Measurements from ENCODE around the gene SLC38A9.

- TF ChIP-seq CHD2 (IDR thresholded peaks at IDR 0.05; ENCODE audit: low read length): no peak
- TF ChIP-seq TEAD4 (IDR thresholded peaks at IDR 0.05; ENCODE audit: low read depth, low read length): no peak
- TF ChIP-seq CTCF (IDR thresholded peaks at IDR 0.05; ENCODE audit: control extremely low read depth in 1 of 3, insufficient read depth in 1 of 3, low read depth in 1 of 3, low read length in 3 of 3): 0 out of 4 replicates have a peak, but pooled peaks of 1 of the 3 experiments have one; percentile 9
- TF ChIP-seq BACH1 (IDR thresholded peaks at IDR 0.05; ENCODE audit: low read length): no peak
- TF ChIP-seq SIX5 (IDR thresholded peaks at IDR 0.05; ENCODE audit: low read depth, low read length): no peak
- TF ChIP-seq POLR2AphosphoS5 (IDR thresholded peaks at IDR 0.05; ENCODE audit: low read depth, low read length): no peak
Observed at GRCh38 chr5:55603922-55604321, 108.2 kb downstream of the SLC38A9 start.

All from H1 (cell line).